Astrocyte (in vitro differentiated cells and primary cell): Measurements from ENCODE around the gene QARS1. TPM values are rescaled to one million over a fixed set of nuclear protein-coding genes. Genes with fewer than 3 reads are reported as not detected.

ENCODE experiments used
- DNase-seq: peaks from one replicate; pipeline ENCODE4 v3.0.0-alpha.2; 2010; ENCODE audit warnings: low read depth
- FAIRE-seq: peaks from 2 replicates; lab custom pipeline; 2011; peaks lifted over from hg19 to GRCh38; lab: Jason Lieb, UNC
- H2AFZ ChIP-seq: 2 replicates; pipeline ENCODE4 v1.6.0; 2012; ENCODE audit warnings: low read depth, low read length, inconsistent platforms
- H3K27ac ChIP-seq: 2 replicates; pipeline ENCODE4 v1.5.1; 2011; ENCODE audit warnings: low read depth, low read length, inconsistent platforms
- H3K27me3 ChIP-seq: 2 replicates; pipeline ENCODE4 v1.6.0; 2011; ENCODE audit warnings: low read length, inconsistent platforms; ENCODE audit not compliant: insufficient read depth
- H3K36me3 ChIP-seq: 2 replicates; pipeline ENCODE4 v1.5.1; 2011; ENCODE audit warnings: low read length, inconsistent platforms; ENCODE audit not compliant: insufficient read depth
- H3K4me1 ChIP-seq: 2 replicates; pipeline ENCODE4 v1.5.1; 2011; ENCODE audit warnings: low read length, inconsistent platforms; ENCODE audit not compliant: insufficient read depth
- H3K4me2 ChIP-seq: 2 replicates; pipeline ENCODE4 v1.6.0; 2012; ENCODE audit warnings: low read length, inconsistent platforms
- H3K4me3 ChIP-seq: 2 replicates; pipeline ENCODE4 v1.5.1; 2011; ENCODE audit warnings: low read depth, mild to moderate bottlenecking, low read length, inconsistent platforms; ENCODE audit not compliant: insufficient read depth
- H3K79me2 ChIP-seq: 2 replicates; pipeline ENCODE4 v1.6.0; 2012; ENCODE audit warnings: mild to moderate bottlenecking, low read length, inconsistent platforms; ENCODE audit not compliant: insufficient read depth
- H3K9ac ChIP-seq: 2 replicates; pipeline ENCODE4 v1.6.0; 2012; ENCODE audit warnings: mild to moderate bottlenecking, low read length, inconsistent platforms
- H3K9me3 ChIP-seq: 2 replicates; pipeline ENCODE4 v1.5.1; 2012; ENCODE audit warnings: low read depth, mild to moderate bottlenecking, low read length, inconsistent platforms; ENCODE audit not compliant: insufficient read depth
- H4K20me1 ChIP-seq: 2 replicates; pipeline ENCODE4 v1.6.0; 2012; ENCODE audit warnings: low read length, inconsistent platforms; ENCODE audit not compliant: insufficient read depth
- H3K27ac Mint-ChIP-seq: one replicate; pipeline ENCODE4 v1.8.0; 2021; ENCODE audit warnings: mild to moderate bottlenecking, mixed read lengths; ENCODE audit not compliant: unreplicated experiment
- H3K27me3 Mint-ChIP-seq: one replicate; pipeline ENCODE4 v1.8.0; 2021; ENCODE audit warnings: low read depth, mixed read lengths; ENCODE audit not compliant: unreplicated experiment
- H3K36me3 Mint-ChIP-seq: one replicate; pipeline ENCODE4 v1.8.0; 2021; ENCODE audit warnings: low read depth, mixed read lengths; ENCODE audit not compliant: unreplicated experiment
- H3K4me1 Mint-ChIP-seq: one replicate; pipeline ENCODE4 v1.8.0; 2021; ENCODE audit warnings: low read depth, mixed read lengths; ENCODE audit not compliant: unreplicated experiment
- H3K4me3 Mint-ChIP-seq: one replicate; pipeline ENCODE4 v1.8.0; 2021; ENCODE audit warnings: mild to moderate bottlenecking, moderate library complexity, mixed read lengths; ENCODE audit not compliant: unreplicated experiment
- H3K9me3 Mint-ChIP-seq: one replicate; pipeline ENCODE4 v1.8.0; 2021; ENCODE audit warnings: mild to moderate bottlenecking, mixed read lengths; ENCODE audit not compliant: unreplicated experiment
- EZH2 ChIP-seq: IDR thresholded peaks from 2 replicates; pipeline ENCODE4 v1.6.1; 2012; ENCODE audit warnings: mild to moderate bottlenecking, low read length, inconsistent platforms; ENCODE audit not compliant: insufficient read depth
- total RNA-seq: library from RNA; stranded (reverse); gene quantifications from 2 replicates; pipeline ENCODE4 v1.2.1, GENCODE V29; 2021
- TF ChIP-seq, protein P1 (sequence below): IDR thresholded peaks from 2 replicates; pipeline ENCODE4 v1.5.1; 2011; ENCODE audit warnings: low read depth, mild to moderate bottlenecking, inconsistent platforms, low read length, moderate library complexity; ENCODE audit not compliant: insufficient read depth

QARS1 gene
- total RNA-seq, 1 donor from 2014 or later = 189 TPM

DNA sequence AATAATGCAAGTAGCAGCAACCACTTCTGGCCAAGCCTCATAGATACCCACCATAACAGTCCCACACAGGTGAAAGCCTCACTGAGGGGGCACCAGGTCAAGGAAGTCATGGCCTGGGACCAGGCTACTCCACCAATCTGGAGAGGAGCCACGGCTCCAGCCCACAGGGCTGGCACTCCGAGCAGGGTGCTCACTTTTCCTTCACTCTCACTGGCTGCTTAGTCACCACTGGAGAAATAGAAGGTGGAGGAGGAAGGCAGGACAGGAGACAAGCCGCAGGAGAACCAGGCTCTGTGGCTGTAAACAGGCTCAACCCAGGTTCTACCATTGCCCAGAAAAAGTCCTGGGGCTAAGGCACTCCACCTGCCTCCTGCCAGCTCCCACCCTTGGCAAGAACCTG is 14.9 kb upstream of the QARS1 start:
- H2AFZ ChIP-seq = no peak overlapping the region
- H3K27ac Mint-ChIP-seq = peak overlapping the region; percentile 89

GRCh38 chr3:49119036-49119435 is 14.5 kb upstream of the QARS1 start:
- H3K27me3 Mint-ChIP-seq = no peaks in the 10 kb centered on the region
- no peak for TF ChIP-seq EZH2
- no peaks in the 10 kb centered on the region for H3K9me3 Mint-ChIP-seq
- H3K4me3 Mint-ChIP-seq = peak overlapping the region; percentile 16
- peak overlapping the region; percentile 91 for H3K4me2 ChIP-seq
- H3K9me3 ChIP-seq = no peaks in the 10 kb centered on the region
- peaks cover 14% of the 10 kb centered on the region for H3K4me1 ChIP-seq
- peaks cover 19% of the 10 kb centered on the region for H4K20me1 ChIP-seq
- peaks cover 50% of the 10 kb centered on the region for H3K36me3 ChIP-seq
- peaks cover 8% of the 10 kb centered on the region for H3K4me1 Mint-ChIP-seq
- H3K27me3 ChIP-seq = no peaks in the 10 kb centered on the region
- no peak overlapping the region for H3K4me3 ChIP-seq
- peaks cover 29% of the 10 kb centered on the region for H3K36me3 Mint-ChIP-seq
- peaks cover 23% of the 10 kb centered on the region for H3K79me2 ChIP-seq
- H3K27ac Mint-ChIP-seq = no peak overlapping the region
- H2AFZ ChIP-seq = no peak overlapping the region
- H3K27ac ChIP-seq = peak overlapping the region; percentile 13
- FAIRE-seq = no peak
- DNase-seq = peak; percentile 17
- peak overlapping the region; percentile 92 for H3K9ac ChIP-seq

More for the DNA sequence above, 14.9 kb upstream of the QARS1 start:
- Mint-ChIP-seq H3K4me3 (peak overlapping the region; percentile 92), H3K9me3 (no peaks in the 10 kb centered on the region), H3K27me3 (no peaks in the 10 kb centered on the region), H3K36me3 (peaks cover 25% of the 10 kb centered on the region), H3K4me1 (peaks cover 8% of the 10 kb centered on the region)
- H3K27ac ChIP-seq = peak overlapping the region; percentile 83
- peak overlapping the region; percentile 91 for H3K4me2 ChIP-seq
- peak; percentile 16 for DNase-seq
- H4K20me1 ChIP-seq = peaks cover 21% of the 10 kb centered on the region
- peak overlapping the region; percentile 66 for H3K4me3 ChIP-seq
- no peaks in the 10 kb centered on the region for H3K27me3 ChIP-seq
- H3K4me1 ChIP-seq = peaks cover 14% of the 10 kb centered on the region
- TF ChIP-seq, protein P1, sequence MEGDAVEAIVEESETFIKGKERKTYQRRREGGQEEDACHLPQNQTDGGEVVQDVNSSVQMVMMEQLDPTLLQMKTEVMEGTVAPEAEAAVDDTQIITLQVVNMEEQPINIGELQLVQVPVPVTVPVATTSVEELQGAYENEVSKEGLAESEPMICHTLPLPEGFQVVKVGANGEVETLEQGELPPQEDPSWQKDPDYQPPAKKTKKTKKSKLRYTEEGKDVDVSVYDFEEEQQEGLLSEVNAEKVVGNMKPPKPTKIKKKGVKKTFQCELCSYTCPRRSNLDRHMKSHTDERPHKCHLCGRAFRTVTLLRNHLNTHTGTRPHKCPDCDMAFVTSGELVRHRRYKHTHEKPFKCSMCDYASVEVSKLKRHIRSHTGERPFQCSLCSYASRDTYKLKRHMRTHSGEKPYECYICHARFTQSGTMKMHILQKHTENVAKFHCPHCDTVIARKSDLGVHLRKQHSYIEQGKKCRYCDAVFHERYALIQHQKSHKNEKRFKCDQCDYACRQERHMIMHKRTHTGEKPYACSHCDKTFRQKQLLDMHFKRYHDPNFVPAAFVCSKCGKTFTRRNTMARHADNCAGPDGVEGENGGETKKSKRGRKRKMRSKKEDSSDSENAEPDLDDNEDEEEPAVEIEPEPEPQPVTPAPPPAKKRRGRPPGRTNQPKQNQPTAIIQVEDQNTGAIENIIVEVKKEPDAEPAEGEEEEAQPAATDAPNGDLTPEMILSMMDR = no peak
- no peak for TF ChIP-seq EZH2
- H3K79me2 ChIP-seq = peaks cover 23% of the 10 kb centered on the region
- no peaks in the 10 kb centered on the region for H3K9me3 ChIP-seq
- peak overlapping the region; percentile 92 for H3K9ac ChIP-seq
- peaks cover 48% of the 10 kb centered on the region for H3K36me3 ChIP-seq
- no peak for FAIRE-seq

GRCh38 chr3:49112262-49112661 is 7.7 kb upstream of the QARS1 start:
- Mint-ChIP-seq H3K27ac (no peak overlapping the region), H3K4me1 (no peaks in the 10 kb centered on the region), H3K4me3 (no peak overlapping the region), H3K36me3 (peaks cover 33% of the 10 kb centered on the region), H3K9me3 (no peaks in the 10 kb centered on the region), H3K27me3 (no peaks in the 10 kb centered on the region)
- H3K36me3 ChIP-seq = peaks cover 39% of the 10 kb centered on the region
- no peak overlapping the region for H3K9ac ChIP-seq
- no peak for DNase-seq
- TF ChIP-seq, protein P1 = no peak
- no peak for TF ChIP-seq EZH2
- no peak for FAIRE-seq
- no peak overlapping the region for H3K4me3 ChIP-seq
- H2AFZ ChIP-seq = no peak overlapping the region
- H3K4me2 ChIP-seq = no peak overlapping the region
- H3K27ac ChIP-seq = no peak overlapping the region
- no peaks in the 10 kb centered on the region for H3K4me1 ChIP-seq
- H3K9me3 ChIP-seq = no peaks in the 10 kb centered on the region
- peaks cover 4% of the 10 kb centered on the region for H4K20me1 ChIP-seq
- H3K27me3 ChIP-seq = no peaks in the 10 kb centered on the region
- H3K79me2 ChIP-seq = no peaks in the 10 kb centered on the region
